NOMO-1 treated with DMSO at 0.1 percent for 48 hours (cell line): ENCODE data around the gene LRRC75B.

Experiments
- DNase-seq: peaks from one replicate; lab custom pipeline; 2025; ENCODE audit not compliant: unreplicated experiment; lab: John Stamatoyannopoulos, UW

Gene LRRC75B

GRCh38 chr22:24587948-24588347 lies 4.9 kb downstream of the LRRC75B start:
- no peak for DNase-seq

DNA sequence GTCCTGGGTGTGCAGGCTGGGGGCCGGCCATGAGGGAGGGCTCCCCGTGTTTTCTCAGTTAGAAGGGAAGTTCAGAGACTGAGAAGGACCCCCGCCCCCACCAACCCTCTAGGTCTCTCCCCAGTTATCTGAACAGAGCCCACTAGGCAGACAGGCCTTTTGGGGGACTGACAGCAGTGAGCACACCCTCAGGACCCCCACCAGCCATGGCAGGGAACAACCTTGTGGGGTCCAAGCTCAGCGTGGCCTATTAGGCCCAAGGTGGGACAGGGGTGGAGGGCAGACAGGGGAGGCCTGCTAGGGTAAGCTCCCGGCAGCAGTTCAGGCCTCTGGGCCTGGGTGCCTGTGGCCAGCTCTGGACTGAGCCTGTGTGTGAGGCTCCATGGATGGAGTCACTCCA lies 5.6 kb downstream of the LRRC75B start:
- no peak for DNase-seq

DNA sequence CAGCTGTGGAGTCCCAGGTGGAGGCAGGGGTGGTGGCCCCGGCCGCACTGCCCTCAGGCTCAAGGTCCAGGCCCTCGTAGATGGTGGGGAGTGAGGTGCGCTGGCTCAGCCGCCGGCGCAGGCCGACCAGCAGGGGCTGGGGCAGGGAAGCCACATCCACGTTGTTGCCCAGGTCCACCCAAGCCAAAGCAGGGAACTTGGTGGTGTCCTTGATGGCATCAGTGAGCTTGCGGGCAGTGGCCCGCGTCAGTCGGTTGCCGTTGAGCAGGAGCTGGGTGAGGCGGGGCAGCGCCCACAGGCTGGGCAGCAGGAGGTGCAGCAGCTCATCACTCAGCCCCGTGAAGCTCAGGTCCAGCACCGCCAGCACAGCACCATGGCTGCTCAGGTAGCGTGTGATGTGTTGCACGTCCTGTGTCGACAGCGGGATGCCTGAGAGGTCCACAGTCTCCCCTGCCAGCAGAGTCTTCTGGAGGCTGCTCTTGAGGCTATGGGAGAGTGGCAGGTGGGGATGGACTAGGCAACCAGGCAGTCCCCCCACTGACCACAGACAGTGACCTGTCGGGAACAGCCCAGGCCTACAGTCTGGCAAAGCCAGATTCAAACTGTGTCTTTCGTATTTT lies 6.8 kb downstream of the LRRC75B start:
- no peak for DNase-seq

DNA sequence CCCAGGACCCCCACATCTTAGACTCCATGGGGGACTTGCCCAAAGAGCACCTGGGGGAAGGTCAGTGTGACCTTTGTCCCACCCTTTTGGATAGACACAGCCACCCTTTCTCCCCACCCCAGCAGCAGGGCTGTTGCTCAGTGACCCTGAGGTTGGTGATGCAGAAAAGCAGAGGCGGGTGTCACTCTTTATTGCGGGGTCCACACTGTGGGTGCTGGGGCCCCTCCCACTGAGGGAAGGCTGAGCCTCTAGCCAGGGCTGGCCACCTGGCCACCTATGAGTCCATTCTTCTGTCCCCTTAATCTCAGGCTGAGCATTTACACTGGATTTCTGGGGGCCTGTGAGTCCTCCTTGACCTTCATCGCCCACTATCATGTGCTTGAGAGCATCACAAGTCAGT lies 7.4 kb downstream of the LRRC75B start:
- DNase-seq, result no peak

- DNase-seq, result no peak
Observed at GRCh38 chr22:24584871-24585411, 7.9 kb downstream of the LRRC75B start.

DNA sequence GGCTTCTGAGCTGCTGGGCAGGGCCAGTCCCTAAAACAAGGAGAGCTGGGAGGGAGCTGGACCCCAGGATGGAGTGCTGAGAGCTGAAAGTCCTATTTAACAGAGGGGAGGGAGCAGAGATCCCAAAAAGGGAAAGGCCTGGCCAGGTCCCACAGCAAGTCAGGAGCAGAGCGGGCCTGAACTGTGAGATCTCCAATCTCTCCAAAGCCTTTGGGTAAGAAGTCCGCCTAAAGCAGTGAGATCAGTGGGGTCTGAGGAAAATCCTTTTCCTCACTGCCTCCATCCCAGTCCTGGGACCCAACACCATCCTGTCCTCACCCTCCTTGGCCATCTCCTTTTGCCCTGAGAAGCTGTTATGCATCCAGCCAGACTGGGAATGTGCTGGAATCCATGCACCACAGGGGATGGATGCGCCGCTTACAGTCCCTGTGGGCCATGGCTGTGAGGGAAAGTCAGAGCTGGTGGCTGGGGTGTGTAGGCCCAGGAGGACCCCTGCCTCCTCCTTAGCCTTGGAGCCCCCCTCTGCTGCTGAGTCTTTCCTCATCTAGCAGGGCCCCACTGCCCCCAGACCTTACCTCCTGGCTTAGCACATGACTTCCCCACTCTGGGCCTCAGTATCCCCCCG lies 8.6 kb downstream of the LRRC75B start:
- no peak for DNase-seq

DNA sequence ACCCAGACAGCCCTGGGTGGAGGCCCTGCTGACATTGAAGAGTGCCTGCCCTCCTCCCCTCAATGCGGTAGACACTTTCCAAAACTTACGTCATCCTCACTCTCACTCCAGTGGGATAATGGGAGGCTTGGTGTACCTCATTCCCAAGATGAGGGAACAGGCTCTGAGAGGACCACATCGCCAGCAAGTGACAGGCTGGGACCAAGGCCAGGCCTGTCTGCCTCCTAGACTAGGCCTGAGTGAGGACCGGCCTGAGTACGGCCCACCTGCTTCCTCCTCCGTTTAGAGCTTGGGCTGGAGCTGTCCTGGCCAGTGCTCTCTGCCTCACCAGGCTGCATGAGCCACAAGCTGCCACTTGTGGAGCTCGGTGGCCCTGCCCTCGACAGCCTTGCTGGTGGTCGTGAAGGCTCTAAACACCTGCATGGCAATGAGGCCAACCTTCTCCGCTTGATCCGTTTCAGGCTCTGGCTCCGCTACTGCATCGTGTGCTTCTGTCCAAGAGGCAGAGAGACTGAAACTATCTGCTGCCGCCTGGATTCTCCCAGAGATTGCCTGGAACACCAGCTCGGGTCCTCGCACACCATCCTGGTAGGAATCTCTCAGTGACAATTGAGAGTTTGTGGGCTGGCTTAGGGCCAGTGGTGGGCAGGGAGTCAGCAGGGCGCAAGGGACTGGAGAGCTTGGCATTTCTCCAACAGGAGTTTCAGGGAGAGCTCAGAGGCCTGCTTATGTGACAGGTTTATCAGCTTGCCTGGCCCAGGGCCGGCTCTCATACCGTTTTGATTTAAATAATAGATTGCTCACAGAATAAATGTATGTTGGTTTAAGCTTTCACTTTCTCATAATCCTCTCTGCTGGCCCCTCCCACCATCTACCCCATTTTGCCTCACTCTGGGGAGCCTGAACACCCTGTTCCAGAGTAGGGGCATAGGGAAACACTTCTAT lies 9.4 kb downstream of the LRRC75B start:
- no peak for DNase-seq

GRCh38 chr22:24582056-24582814 lies 10.6 kb downstream of the LRRC75B start:
- DNase-seq, result no peak

GRCh38 chr22:24580276-24580675 lies 12.6 kb downstream of the LRRC75B start:
- no peak for DNase-seq

GRCh38 chr22:24579258-24579601 lies 13.6 kb downstream of the LRRC75B start:
- no peak for DNase-seq

GRCh38 chr22:24578355-24579257 lies 14.3 kb downstream of the LRRC75B start:
- no peak for DNase-seq

GRCh38 chr22:24576778-24577177 lies 16.1 kb downstream of the LRRC75B start:
- DNase-seq, result no peak

GRCh38 chr22:24571266-24571665 lies 21.6 kb downstream of the LRRC75B start:
- DNase-seq, result no peak

DNA sequence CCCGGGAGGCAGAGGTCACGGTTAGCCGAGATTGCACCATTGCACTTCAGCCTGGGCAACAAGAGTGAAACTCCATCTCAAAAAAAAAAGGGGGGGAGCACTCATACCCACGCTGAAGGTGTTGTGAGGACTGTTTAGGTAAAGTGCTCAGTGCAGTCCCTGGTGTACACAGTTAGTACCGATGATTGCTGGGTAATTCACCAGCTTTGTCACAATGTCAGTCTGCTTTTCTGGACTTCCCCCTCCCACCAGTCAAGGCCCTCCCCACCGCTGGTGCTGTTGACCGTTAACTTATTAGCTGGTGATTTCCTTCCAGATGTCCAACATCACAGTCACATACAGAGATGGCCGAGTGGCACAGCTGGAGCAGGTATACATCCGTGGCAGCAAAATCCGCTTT lies 25.2 kb downstream of the LRRC75B start:
- DNase-seq, result no peak

GRCh38 chr22:24566899-24567511 lies 25.9 kb downstream of the LRRC75B start:
- no peak for DNase-seq

GRCh38 chr22:24565077-24565476 lies 27.8 kb downstream of the LRRC75B start:
- DNase-seq, result no peak

- no peak for DNase-seq
Observed at GRCh38 chr22:24564376-24565058, 28.4 kb downstream of the LRRC75B start.

DNA sequence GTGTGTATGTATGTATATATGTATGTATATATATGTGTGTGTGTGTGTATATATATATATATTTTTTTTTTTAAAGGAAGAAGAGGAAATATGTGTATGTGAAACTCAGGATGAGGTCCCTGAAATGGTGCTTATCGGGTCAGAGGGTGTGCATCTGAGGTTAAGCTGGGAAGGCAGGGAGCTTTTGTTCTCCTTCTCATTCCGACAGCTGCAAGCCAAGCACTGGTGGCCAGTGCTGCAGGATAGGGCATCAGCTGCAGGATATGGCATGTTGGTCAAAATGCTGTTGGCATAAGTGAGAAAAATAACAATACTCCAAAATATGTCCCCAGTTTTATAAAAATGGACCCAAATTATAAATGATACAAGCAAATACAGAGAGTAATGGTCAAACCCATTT lies 29.6 kb downstream of the LRRC75B start:
- DNase-seq, result no peak

GRCh38 chr22:24559471-24559870 lies 33.4 kb downstream of the LRRC75B start:
- DNase-seq, result no peak
